SKM-1 treated with dmso at 0.1 percent for 144 hours (cell line): ENCODE results near the gene DNAH11.
"Not testable (repeated sequence)": the region's sequence is repeated elsewhere in the genome, so short reads cannot be mapped to it uniquely, and the experiment has no call there.

ENCODE experiments used
- DNase-seq: peaks from one replicate; lab custom pipeline; 2025; ENCODE audit not compliant: unreplicated experiment; lab: John Stamatoyannopoulos, UW

The DNAH11 gene

GRCh38 chr7:21617916-21618390, 75.1 kb downstream of the DNAH11 start:
- no peak for DNase-seq

GRCh38 chr7:21618706-21619105, 75.9 kb downstream of the DNAH11 start:
- DNase-seq, result no peak

- no peak for DNase-seq
Observed at GRCh38 chr7:21620054-21620453, 77.2 kb downstream of the DNAH11 start.

- DNase-seq, result no peak
Observed at GRCh38 chr7:21624320-21624719, 81.5 kb downstream of the DNAH11 start.

- DNase-seq, result no peak
Observed at GRCh38 chr7:21636694-21637093, 93.9 kb downstream of the DNAH11 start.

GRCh38 chr7:21639206-21639868, 96.5 kb downstream of the DNAH11 start:
- no peak for DNase-seq

- no peak for DNase-seq
Observed at GRCh38 chr7:21640105-21640504, 97.3 kb downstream of the DNAH11 start.

GRCh38 chr7:21641546-21641945, 98.7 kb downstream of the DNAH11 start:
- no peak for DNase-seq

- no peak for DNase-seq
Observed at GRCh38 chr7:21642422-21642821, 99.6 kb downstream of the DNAH11 start.

GRCh38 chr7:21651697-21652096, 108.9 kb downstream of the DNAH11 start:
- DNase-seq, result no peak

GRCh38 chr7:21653623-21654022, 110.8 kb downstream of the DNAH11 start:
- DNase-seq, result no peak

GRCh38 chr7:21656081-21656480, 113.2 kb downstream of the DNAH11 start:
- DNase-seq, result no peak

- DNase-seq, result no peak
Observed at GRCh38 chr7:21656796-21657195, 114.0 kb downstream of the DNAH11 start.

- DNase-seq, result no peak
Observed at GRCh38 chr7:21670496-21670895, 127.7 kb downstream of the DNAH11 start.

- peak; percentile 32 for DNase-seq
Observed at GRCh38 chr7:21671859-21672258, 129.0 kb downstream of the DNAH11 start.

GRCh38 chr7:21675255-21675654, 132.4 kb downstream of the DNAH11 start:
- no peak for DNase-seq

GRCh38 chr7:21690705-21691104, 147.9 kb downstream of the DNAH11 start:
- no peak for DNase-seq

GRCh38 chr7:21691146-21691545, 148.3 kb downstream of the DNAH11 start:
- DNase-seq, result not testable (repeated sequence)

GRCh38 chr7:21700587-21700986, 157.7 kb downstream of the DNAH11 start:
- not testable (repeated sequence) for DNase-seq

GRCh38 chr7:21702303-21702702, 159.5 kb downstream of the DNAH11 start:
- no peak for DNase-seq

- no peak for DNase-seq
Observed at GRCh38 chr7:21704359-21704758, 161.5 kb downstream of the DNAH11 start.

GRCh38 chr7:21706131-21706530, 163.3 kb downstream of the DNAH11 start:
- no peak for DNase-seq

GRCh38 chr7:21707566-21707965, 164.7 kb downstream of the DNAH11 start:
- no peak for DNase-seq
